Esophagus muscularis mucosa (tissue), 4 donors: ENCODE measurements around the gene PITX1. TPM values are rescaled to one million over a fixed set of nuclear protein-coding genes. Genes with fewer than 3 reads are reported as not detected.

ENCODE experiments used
- DNase-seq: peaks from one replicate; pipeline ENCODE4 v3.0.0-alpha.2; 2017; ENCODE audit errors: extremely low spot score
- H3K27ac ChIP-seq, 4 donors: fragments of 200-600 bp; sonication (generic); replicated peaks in 1 of 4; 1 replicate in 3 of 4; 2 replicates in 1 of 4; pipeline ENCODE4 v1.5.1; 2016 to 2019; ENCODE audit warnings: mild to moderate bottlenecking in 1 of 4
- H3K27me3 ChIP-seq, 4 donors: fragments of 200-600 bp; sonication (generic); one replicate each; pipeline versions ENCODE4 v1.5.1 to v1.6.0; 2016 to 2019
- H3K36me3 ChIP-seq, 4 donors: fragments of 200-600 bp; sonication (generic); one replicate each; pipeline ENCODE4 v1.5.1; 2016 to 2019
- H3K4me1 ChIP-seq, 4 donors: fragments of 200-600 bp; sonication (generic); one replicate each; pipeline ENCODE4 v1.5.1; 2016 to 2019
- H3K4me3 ChIP-seq, 4 donors: fragments of 200-600 bp; sonication (generic); 1 replicate in 2 of 4; 2 replicates in 2 of 4; pipeline ENCODE4 v1.5.1; 2016 to 2019; ENCODE audit warnings: mild to moderate bottlenecking in 4 of 4, moderate library complexity in 1 of 4
- H3K9me3 ChIP-seq, 4 donors: fragments of 200-600 bp; sonication (generic); 1 replicate in 3 of 4; 2 replicates in 1 of 4; pipeline ENCODE4 v1.5.1; 2016 to 2019
- EP300 ChIP-seq: sonication (generic); formaldehyde crosslinking; IDR thresholded peaks from one replicate; pipeline ENCODE4 v1.6.1; 2017; ENCODE audit warnings: antibody characterized with exemption
- POLR2A ChIP-seq: fragments of 450-650 bp; IDR thresholded peaks from one replicate; pipeline ENCODE4 v1.6.1; 2017; ENCODE audit warnings: antibody characterized with exemption, moderate library complexity, mild to moderate bottlenecking, low read depth
- POLR2AphosphoS5 ChIP-seq, 2 donors: sonication (generic); formaldehyde crosslinking; IDR thresholded peaks; one replicate each; pipeline ENCODE4 v1.6.1; 2017; ENCODE audit warnings: antibody characterized with exemption in 2 of 2
- WGBS: methylation state at CpG from one replicate; pipeline ENCODE4 v1.1.5; 2018; 5-methylcytosine and 5-hydroxymethylcytosine counted together
- intact Hi-C: fragments of 100-400 bp; cut with DNase I; formaldehyde crosslinking; loops from one replicate; pipeline ENCODE4 v1.15.1; 2023
- total RNA-seq, 4 donors: library from RNA; depleted of rRNA; stranded (reverse); fragments of >200 nt; gene quantifications; one replicate each; pipeline versions ENCODE4 v1.1.0 to v1.2.1, GENCODE V29; 2016
- TF ChIP-seq, protein P1 (sequence below), 3 experiments: fragments of 200-600 bp in 2 of 3; fragments of 450-650 bp in 1 of 3; sonication (generic) in 2 of 3; IDR thresholded peaks; one replicate each; pipeline ENCODE4 v1.5.1; 2017 to 2019; ENCODE audit warnings: antibody characterized with exemption in 3 of 3, mild to moderate bottlenecking in 2 of 3, moderate library complexity in 1 of 3

PITX1 gene
- total RNA-seq, 4 donors from 2014 or later = 3.7 to 8.7 (median 6.2) TPM

DNA sequence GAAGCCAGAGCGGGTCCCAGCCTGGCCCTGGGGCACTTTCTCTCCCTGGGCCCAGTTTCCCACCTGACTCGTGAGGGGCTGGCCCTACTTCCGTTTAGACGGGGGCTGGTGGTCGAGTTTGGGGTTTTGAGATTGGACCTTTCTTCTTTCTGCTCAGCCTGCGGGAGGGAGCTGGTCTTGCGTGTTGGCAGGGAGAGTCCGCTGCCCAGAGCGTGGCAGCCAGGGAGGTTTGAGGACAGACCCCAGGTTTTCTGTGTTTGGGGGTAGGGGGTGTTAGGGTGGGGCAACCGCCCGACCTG is 6.0 kb upstream of the PITX1 start:
- H3K36me3 ChIP-seq = no peaks in the 10 kb centered on the region
- DNase-seq = no peak
- no peaks in the 10 kb centered on the region for H3K9me3 ChIP-seq
- peaks cover 15 to 27% (median 26%) of the 10 kb centered on the region in 4 donors for H3K4me1 ChIP-seq
- intact Hi-C loops = no loop called here
- H3K27me3 ChIP-seq = peaks cover 8 to 100% (median 47%) of the 10 kb centered on the region in 4 donors
- H3K4me3 ChIP-seq = peak overlapping the region; percentile 34 to 56 (median 46)
- TF ChIP-seq POLR2A (no peak), POLR2AphosphoS5 (IDR thresholded peaks at IDR 0.05) (no peak)
- WGBS = 37% methylated on average over 6 of the region's 11 CpGs
- peak overlapping the region in 1 of 4 donors; percentile 57 for H3K27ac ChIP-seq

GRCh38 chr5:135039271-135040033 is 5.4 kb upstream of the PITX1 start:
- peaks cover 8 to 100% (median 49%) of the 10 kb centered on the region in 4 donors for H3K27me3 ChIP-seq
- H3K4me3 ChIP-seq = peak overlapping the region; percentile 34 to 56 (median 46)
- TF ChIP-seq POLR2AphosphoS5 (IDR thresholded peaks at IDR 0.05) (no peak), POLR2A (no peak), EP300 (no peak)
- TF ChIP-seq, protein P1, sequence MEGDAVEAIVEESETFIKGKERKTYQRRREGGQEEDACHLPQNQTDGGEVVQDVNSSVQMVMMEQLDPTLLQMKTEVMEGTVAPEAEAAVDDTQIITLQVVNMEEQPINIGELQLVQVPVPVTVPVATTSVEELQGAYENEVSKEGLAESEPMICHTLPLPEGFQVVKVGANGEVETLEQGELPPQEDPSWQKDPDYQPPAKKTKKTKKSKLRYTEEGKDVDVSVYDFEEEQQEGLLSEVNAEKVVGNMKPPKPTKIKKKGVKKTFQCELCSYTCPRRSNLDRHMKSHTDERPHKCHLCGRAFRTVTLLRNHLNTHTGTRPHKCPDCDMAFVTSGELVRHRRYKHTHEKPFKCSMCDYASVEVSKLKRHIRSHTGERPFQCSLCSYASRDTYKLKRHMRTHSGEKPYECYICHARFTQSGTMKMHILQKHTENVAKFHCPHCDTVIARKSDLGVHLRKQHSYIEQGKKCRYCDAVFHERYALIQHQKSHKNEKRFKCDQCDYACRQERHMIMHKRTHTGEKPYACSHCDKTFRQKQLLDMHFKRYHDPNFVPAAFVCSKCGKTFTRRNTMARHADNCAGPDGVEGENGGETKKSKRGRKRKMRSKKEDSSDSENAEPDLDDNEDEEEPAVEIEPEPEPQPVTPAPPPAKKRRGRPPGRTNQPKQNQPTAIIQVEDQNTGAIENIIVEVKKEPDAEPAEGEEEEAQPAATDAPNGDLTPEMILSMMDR (IDR thresholded peaks at IDR 0.05) = no peak

GRCh38 chr5:135038813-135039270 is 4.8 kb upstream of the PITX1 start:
- H3K4me3 ChIP-seq = peak overlapping the region; percentile 34 to 56 (median 46)

More at GRCh38 chr5:135039271-135040033, 5.4 kb upstream of the PITX1 start:
- no peak for DNase-seq
- no peaks in the 10 kb centered on the region for H3K36me3 ChIP-seq
- H3K27ac ChIP-seq = peak overlapping the region in 1 of 4 donors; percentile 57
- H3K4me1 ChIP-seq = peaks cover 16 to 32% (median 29%) of the 10 kb centered on the region in 4 donors
- H3K9me3 ChIP-seq = no peaks in the 10 kb centered on the region
- WGBS = no CpG with 5 or more reads among the region's 87 CpGs
- intact Hi-C loops = no loop called here

DNA sequence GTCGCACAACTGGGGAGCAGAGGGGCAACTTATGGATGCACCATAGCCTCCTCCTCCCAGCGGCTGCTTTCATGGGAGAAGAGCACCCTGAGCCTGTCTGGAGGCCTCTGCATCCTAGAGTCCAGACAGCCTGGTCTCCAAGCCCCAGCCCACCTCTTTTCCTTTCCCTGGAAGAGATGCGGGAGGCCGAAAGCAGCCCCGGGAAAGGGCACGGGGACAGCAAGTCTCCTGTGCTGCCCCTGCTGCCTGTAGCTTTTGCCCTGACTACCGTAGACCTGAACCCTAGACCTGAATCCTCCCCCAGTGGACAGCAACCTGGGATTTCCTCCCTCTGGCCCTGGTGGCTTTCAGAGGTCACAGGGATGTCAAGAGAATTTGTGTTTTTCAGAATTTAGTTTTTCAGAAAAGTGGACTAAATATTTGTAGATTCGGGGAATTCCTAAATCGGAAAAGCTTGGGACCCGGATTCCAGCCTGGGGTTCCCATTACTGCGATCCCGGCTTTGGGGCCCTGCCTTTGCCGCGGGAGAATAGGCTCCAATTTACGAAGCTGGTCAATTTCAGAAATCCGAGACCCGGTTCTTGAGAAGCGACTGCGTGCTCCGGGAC is 4.3 kb upstream of the PITX1 start:
- Histone ChIP-seq H3K4me1 (peaks cover 25 to 44% (median 41%) of the 10 kb centered on the region in 4 donors), H3K4me3 (peak overlapping the region in 2 of 4 donors; percentile 34 to 56), H3K36me3 (no peaks in the 10 kb centered on the region), H3K9me3 (no peaks in the 10 kb centered on the region), H3K27me3 (peaks cover 17 to 100% (median 55%) of the 10 kb centered on the region in 4 donors), H3K27ac (no peak overlapping the region)
- 37% methylated on average over 18 of the region's 20 CpGs for WGBS
- no peak for DNase-seq
- TF ChIP-seq POLR2A = no peak
- TF ChIP-seq EP300 = no peak
- no peak for TF ChIP-seq POLR2AphosphoS5 (IDR thresholded peaks at IDR 0.05)
- TF ChIP-seq, protein P1 (IDR thresholded peaks at IDR 0.05) = no peak
- intact Hi-C loops = no loop called here

More at GRCh38 chr5:135038813-135039270, 4.8 kb upstream of the PITX1 start:
- no peak for TF ChIP-seq POLR2AphosphoS5 (IDR thresholded peaks at IDR 0.05)
- TF ChIP-seq EP300 = no peak
- TF ChIP-seq, protein P1 (IDR thresholded peaks at IDR 0.05) = no peak
- no peak for TF ChIP-seq POLR2A
- H3K27ac ChIP-seq = peak overlapping the region in 1 of 4 donors; percentile 57
- no peak for DNase-seq
- peaks cover 12 to 100% (median 51%) of the 10 kb centered on the region in 4 donors for H3K27me3 ChIP-seq
- intact Hi-C loops = no loop called here
- H3K4me1 ChIP-seq = peaks cover 21 to 38% (median 35%) of the 10 kb centered on the region in 4 donors
- H3K9me3 ChIP-seq = no peaks in the 10 kb centered on the region
- 18% methylated on average over 18 of the region's 42 CpGs for WGBS
- no peaks in the 10 kb centered on the region for H3K36me3 ChIP-seq
